ENCODE measurements around the gene TTC7B.

The TTC7B gene

DNA sequence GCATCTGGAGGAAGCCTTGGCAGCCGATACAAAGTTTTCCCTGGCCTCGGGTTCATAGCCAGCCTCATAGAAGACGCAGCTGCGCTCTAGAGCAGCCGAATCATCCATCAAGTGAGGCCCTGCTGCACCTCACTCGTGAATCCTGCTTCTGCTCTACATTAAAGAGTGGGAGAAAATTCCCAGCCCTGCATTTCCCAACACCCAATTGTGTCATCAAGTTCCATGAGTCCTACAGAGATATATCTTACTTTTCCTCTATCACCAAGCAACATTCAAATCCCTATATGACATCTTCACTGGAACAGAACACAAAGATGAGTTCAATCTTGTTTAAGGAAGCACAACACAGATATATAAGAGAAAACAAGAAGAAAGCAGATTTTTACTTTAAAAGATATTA, 139.3 kb downstream of the TTC7B start:
- Histone ChIP-seq H2AFZ (ENCODE audit: low read length) (no peak overlapping the region), H3K4me3 (ENCODE audit: low read length in 2 of 2) (no peak overlapping the region), H4K91ac (ENCODE audit: low read depth, low read length, poor library complexity) (no peak overlapping the region), H2BK12ac (ENCODE audit: low read length) (no peak overlapping the region), H2BK5ac (ENCODE audit: low read length) (no peak overlapping the region), H3K27ac (replicated peaks; ENCODE audit: low read length) (no peak overlapping the region), H3K36me3 (replicated peaks in 1 of 2; ENCODE audit: control insufficient read depth in 2 of 2, insufficient read depth in 2 of 2, low read length in 2 of 2) (peaks cover 0 to 24% of the 10 kb centered on the region in 2 donors), H3K27me3 (ENCODE audit: control insufficient read depth in 3 of 3, insufficient read depth in 3 of 3, low read depth in 1 of 3, low read length in 3 of 3) (no peaks in the 10 kb centered on the region), H3K14ac (ENCODE audit: low read length) (no peak overlapping the region), H4K8ac (ENCODE audit: low read depth, low read length) (no peak overlapping the region), H3K9ac (ENCODE audit: low read depth, low read length, poor library complexity) (no peak overlapping the region), H3K4me2 (ENCODE audit: insufficient read depth, low read length, poor library complexity, severe bottlenecking) (no peak overlapping the region), H3K9me3 (replicated peaks in 1 of 2; ENCODE audit: control insufficient read depth in 2 of 2, insufficient read depth in 1 of 2, low read depth in 1 of 2, low read length in 2 of 2) (no peaks in the 10 kb centered on the region), H2AK5ac (ENCODE audit: low read depth, low read length) (no peak overlapping the region), H3K4ac (ENCODE audit: low read length) (no peak overlapping the region), H2BK15ac (ENCODE audit: low read length) (no peak overlapping the region), H3K4me1 (ENCODE audit: control insufficient read depth in 2 of 2, insufficient read depth in 1 of 2, low read depth in 1 of 2, low read length in 2 of 2) (peaks cover 3 to 11% of the 10 kb centered on the region in 2 donors), H3K79me1 (ENCODE audit: low read depth, low read length) (no peaks in the 10 kb centered on the region), H3K23ac (ENCODE audit: low read depth, low read length, poor library complexity) (no peak overlapping the region), H3K18ac (ENCODE audit: low read length) (no peak overlapping the region), H2BK120ac (ENCODE audit: low read depth, low read length) (no peak overlapping the region)
- no CpG with 5 or more reads among the region's 6 CpGs for WGBS, 2 donors (ENCODE audit: extremely low coverage in 2 of 2, insufficient read length in 2 of 2, insufficient replicate concordance in 1 of 2)
- no peak for DNase-seq (ENCODE audit: low spot score)

DNA sequence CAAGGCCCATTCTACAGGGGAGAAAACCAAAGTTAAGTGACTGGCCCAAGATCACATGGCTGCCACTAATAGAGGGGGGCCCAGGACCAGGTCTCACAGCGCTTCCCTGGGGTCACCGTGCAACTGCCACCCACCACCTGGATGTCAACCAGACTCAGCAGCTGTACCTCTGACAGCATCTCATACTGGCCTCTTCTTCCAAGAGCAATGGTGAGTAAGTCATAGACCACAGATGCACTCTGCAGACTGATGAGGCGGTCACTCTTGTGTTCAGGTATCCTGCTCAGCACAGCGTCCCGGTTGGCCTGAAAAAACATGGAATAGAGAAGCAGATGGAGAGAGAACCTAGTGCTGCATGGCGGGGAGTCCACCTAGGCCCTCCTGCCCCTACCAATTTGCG, 139.9 kb downstream of the TTC7B start:
- Histone ChIP-seq H4K91ac (ENCODE audit: low read depth, low read length, poor library complexity) (no peak overlapping the region), H2BK5ac (ENCODE audit: low read length) (no peak overlapping the region), H3K4ac (ENCODE audit: low read length) (no peak overlapping the region), H3K4me3 (ENCODE audit: low read length in 2 of 2) (no peak overlapping the region), H3K27me3 (ENCODE audit: control insufficient read depth in 3 of 3, insufficient read depth in 3 of 3, low read depth in 1 of 3, low read length in 3 of 3) (no peaks in the 10 kb centered on the region), H3K4me2 (ENCODE audit: insufficient read depth, low read length, poor library complexity, severe bottlenecking) (no peak overlapping the region), H2AK5ac (ENCODE audit: low read depth, low read length) (no peak overlapping the region), H3K4me1 (ENCODE audit: control insufficient read depth in 2 of 2, insufficient read depth in 1 of 2, low read depth in 1 of 2, low read length in 2 of 2) (peaks cover 7 to 16% of the 10 kb centered on the region in 2 donors), H3K14ac (ENCODE audit: low read length) (no peak overlapping the region), H3K36me3 (replicated peaks in 1 of 2; ENCODE audit: control insufficient read depth in 2 of 2, insufficient read depth in 2 of 2, low read length in 2 of 2) (peaks cover 0 to 24% of the 10 kb centered on the region in 2 donors), H3K9me3 (replicated peaks in 1 of 2; ENCODE audit: control insufficient read depth in 2 of 2, insufficient read depth in 1 of 2, low read depth in 1 of 2, low read length in 2 of 2) (no peaks in the 10 kb centered on the region), H2BK15ac (ENCODE audit: low read length) (no peak overlapping the region), H2AFZ (ENCODE audit: low read length) (no peak overlapping the region), H3K79me1 (ENCODE audit: low read depth, low read length) (no peaks in the 10 kb centered on the region), H3K9ac (ENCODE audit: low read depth, low read length, poor library complexity) (no peak overlapping the region), H3K27ac (replicated peaks; ENCODE audit: low read length) (no peak overlapping the region), H3K23ac (ENCODE audit: low read depth, low read length, poor library complexity) (no peak overlapping the region), H3K18ac (ENCODE audit: low read length) (no peak overlapping the region), H2BK120ac (ENCODE audit: low read depth, low read length) (no peak overlapping the region), H2BK12ac (ENCODE audit: low read length) (no peak overlapping the region), H4K8ac (ENCODE audit: low read depth, low read length) (no peak overlapping the region)
- no CpG with 5 or more reads among the region's 7 CpGs for WGBS, 2 donors (ENCODE audit: extremely low coverage in 2 of 2, insufficient read length in 2 of 2, insufficient replicate concordance in 1 of 2)
- no peak for DNase-seq (ENCODE audit: low spot score)

DNA sequence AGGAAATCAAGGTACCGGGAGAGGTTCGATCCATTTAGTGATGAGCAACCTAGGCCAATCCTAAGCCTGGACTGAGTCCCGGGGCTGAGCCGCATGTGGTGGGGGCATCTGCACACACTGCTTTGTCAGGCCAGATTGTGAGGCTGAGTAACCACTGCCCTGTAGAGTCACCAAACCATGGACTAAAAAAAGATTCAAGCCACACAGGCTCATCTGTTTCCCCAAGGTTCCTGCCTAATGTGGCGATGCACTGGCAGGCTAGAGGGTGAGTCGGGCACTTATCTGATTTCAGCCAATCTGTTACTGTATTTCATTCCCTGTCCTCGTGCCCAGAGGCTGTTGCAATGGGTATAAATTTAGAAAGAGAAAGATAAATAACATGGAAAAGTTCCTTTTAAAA, 140.8 kb downstream of the TTC7B start:
- Histone ChIP-seq H3K36me3 (replicated peaks in 1 of 2; ENCODE audit: control insufficient read depth in 2 of 2, insufficient read depth in 2 of 2, low read length in 2 of 2) (peaks cover 0 to 24% of the 10 kb centered on the region in 2 donors), H3K4me3 (ENCODE audit: low read length in 2 of 2) (no peak overlapping the region), H3K14ac (ENCODE audit: low read length) (no peak overlapping the region), H3K9me3 (replicated peaks in 1 of 2; ENCODE audit: control insufficient read depth in 2 of 2, insufficient read depth in 1 of 2, low read depth in 1 of 2, low read length in 2 of 2) (peaks cover 0 to under 1% of the 10 kb centered on the region in 2 donors), H3K4me1 (ENCODE audit: control insufficient read depth in 2 of 2, insufficient read depth in 1 of 2, low read depth in 1 of 2, low read length in 2 of 2) (peaks cover 8 to 24% of the 10 kb centered on the region in 2 donors), H3K79me1 (ENCODE audit: low read depth, low read length) (no peaks in the 10 kb centered on the region), H4K8ac (ENCODE audit: low read depth, low read length) (no peak overlapping the region), H3K23ac (ENCODE audit: low read depth, low read length, poor library complexity) (no peak overlapping the region), H2AK5ac (ENCODE audit: low read depth, low read length) (no peak overlapping the region), H3K27me3 (ENCODE audit: control insufficient read depth in 3 of 3, insufficient read depth in 3 of 3, low read depth in 1 of 3, low read length in 3 of 3) (no peaks in the 10 kb centered on the region), H3K27ac (replicated peaks; ENCODE audit: low read length) (no peak overlapping the region), H4K91ac (ENCODE audit: low read depth, low read length, poor library complexity) (no peak overlapping the region), H3K4me2 (ENCODE audit: insufficient read depth, low read length, poor library complexity, severe bottlenecking) (no peak overlapping the region), H2BK5ac (ENCODE audit: low read length) (no peak overlapping the region), H2BK15ac (ENCODE audit: low read length) (no peak overlapping the region), H3K9ac (ENCODE audit: low read depth, low read length, poor library complexity) (peak overlapping the region; percentile 35), H2AFZ (ENCODE audit: low read length) (no peak overlapping the region), H3K18ac (ENCODE audit: low read length) (no peak overlapping the region), H2BK120ac (ENCODE audit: low read depth, low read length) (no peak overlapping the region), H3K4ac (ENCODE audit: low read length) (no peak overlapping the region), H2BK12ac (ENCODE audit: low read length) (no peak overlapping the region)
- no CpG with 5 or more reads among the region's 7 CpGs for WGBS, 2 donors (ENCODE audit: extremely low coverage in 2 of 2, insufficient read length in 2 of 2, insufficient replicate concordance in 1 of 2)
- no peak for DNase-seq (ENCODE audit: low spot score)

DNA sequence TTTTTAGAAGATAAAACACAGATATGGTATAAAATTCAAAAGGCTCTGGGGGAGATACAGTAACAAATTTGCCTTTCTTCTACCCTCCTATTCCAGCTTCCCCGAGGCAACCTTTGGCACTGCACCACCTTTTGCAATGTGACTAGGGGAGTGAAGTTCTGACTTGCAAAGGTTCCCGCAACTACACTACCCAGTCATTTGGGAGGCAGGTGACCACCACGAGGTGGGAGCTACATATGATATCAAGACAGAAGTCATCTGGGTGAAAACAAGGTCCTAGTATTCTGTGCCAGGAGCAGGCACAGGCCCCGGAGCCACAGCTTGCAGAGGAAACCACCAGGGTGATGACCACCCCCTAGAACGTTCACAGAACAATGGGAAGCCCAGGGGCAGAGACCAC, 141.5 kb downstream of the TTC7B start:
- Histone ChIP-seq H3K9me3 (replicated peaks in 1 of 2; ENCODE audit: control insufficient read depth in 2 of 2, insufficient read depth in 1 of 2, low read depth in 1 of 2, low read length in 2 of 2) (peaks cover 0 to 7% of the 10 kb centered on the region in 2 donors), H2BK12ac (ENCODE audit: low read length) (no peak overlapping the region), H3K36me3 (replicated peaks in 1 of 2; ENCODE audit: control insufficient read depth in 2 of 2, insufficient read depth in 2 of 2, low read length in 2 of 2) (peaks cover 0 to 26% of the 10 kb centered on the region in 2 donors), H3K27ac (replicated peaks; ENCODE audit: low read length) (no peak overlapping the region), H2BK5ac (ENCODE audit: low read length) (no peak overlapping the region), H2AK5ac (ENCODE audit: low read depth, low read length) (no peak overlapping the region), H3K23ac (ENCODE audit: low read depth, low read length, poor library complexity) (no peak overlapping the region), H3K4me1 (ENCODE audit: control insufficient read depth in 2 of 2, insufficient read depth in 1 of 2, low read depth in 1 of 2, low read length in 2 of 2) (peaks cover 8 to 24% of the 10 kb centered on the region in 2 donors), H4K91ac (ENCODE audit: low read depth, low read length, poor library complexity) (no peak overlapping the region), H2AFZ (ENCODE audit: low read length) (no peak overlapping the region), H4K8ac (ENCODE audit: low read depth, low read length) (no peak overlapping the region), H3K14ac (ENCODE audit: low read length) (no peak overlapping the region), H3K79me1 (ENCODE audit: low read depth, low read length) (no peaks in the 10 kb centered on the region), H3K18ac (ENCODE audit: low read length) (no peak overlapping the region), H3K27me3 (ENCODE audit: control insufficient read depth in 3 of 3, insufficient read depth in 3 of 3, low read depth in 1 of 3, low read length in 3 of 3) (no peaks in the 10 kb centered on the region), H3K4me3 (ENCODE audit: low read length in 2 of 2) (no peak overlapping the region), H3K4me2 (ENCODE audit: insufficient read depth, low read length, poor library complexity, severe bottlenecking) (no peak overlapping the region), H2BK120ac (ENCODE audit: low read depth, low read length) (no peak overlapping the region), H3K4ac (ENCODE audit: low read length) (no peak overlapping the region), H3K9ac (ENCODE audit: low read depth, low read length, poor library complexity) (no peak overlapping the region), H2BK15ac (ENCODE audit: low read length) (no peak overlapping the region)
- WGBS, 2 donors (ENCODE audit: extremely low coverage in 2 of 2, insufficient read length in 2 of 2, insufficient replicate concordance in 1 of 2): no CpG with 5 or more reads among the region's 5 CpGs
- DNase-seq (ENCODE audit: low spot score): no peak
